Keratinocyte (primary cell): ENCODE data around the gene ADCY7. TPM values are rescaled to one million over a fixed set of nuclear protein-coding genes. Genes with fewer than 3 reads are reported as not detected.

Experiments used
- DNase-seq: peaks from one replicate; pipeline ENCODE4 v3.0.0-alpha.2; 2011; ENCODE audit warnings: low read depth, missing footprints, low spot score
- FAIRE-seq: peaks from 2 replicates; lab custom pipeline; 2011; peaks lifted over from hg19 to GRCh38; lab: Jason Lieb, UNC
- H2AFZ ChIP-seq: 2 replicates; pipeline ENCODE4 v1.6.0; 2012; ENCODE audit warnings: low read length, control low read depth, inconsistent platforms; ENCODE audit not compliant: control insufficient read depth
- H3K27ac ChIP-seq: 2 replicates; pipeline ENCODE4 v1.5.1; 2011; ENCODE audit warnings: low read length; ENCODE audit not compliant: control insufficient read depth, insufficient read depth
- H3K27me3 ChIP-seq: 3 replicates; pipeline ENCODE4 v1.6.0; 2011; ENCODE audit warnings: low read length; ENCODE audit not compliant: control insufficient read depth, insufficient read depth; ENCODE audit errors: extremely low read depth
- H3K36me3 ChIP-seq, 2 experiments: 2 replicates in 1 of 2; 3 replicates in 1 of 2; pipeline ENCODE4 v1.5.1; 2011; ENCODE audit warnings: low read length in 2 of 2, mild to moderate bottlenecking in 1 of 2; ENCODE audit not compliant: control insufficient read depth in 2 of 2, insufficient read depth in 2 of 2; ENCODE audit errors: extremely low read depth in 1 of 2
- H3K4me1 ChIP-seq: 3 replicates; pipeline ENCODE4 v1.5.1; 2011; ENCODE audit warnings: low read length; ENCODE audit not compliant: control insufficient read depth, insufficient read depth; ENCODE audit errors: extremely low read depth
- H3K4me2 ChIP-seq: 3 replicates; pipeline ENCODE4 v1.6.0; 2011; ENCODE audit warnings: low read depth, low read length; ENCODE audit not compliant: control insufficient read depth, insufficient read depth; ENCODE audit errors: extremely low read depth
- H3K4me3 ChIP-seq, 3 experiments: fragments of 200-600 bp in 1 of 3; sonication (generic) in 1 of 3; 2 replicates in 2 of 3; 3 replicates in 1 of 3; pipeline ENCODE4 v1.5.1; 2011 to 2016; ENCODE audit warnings: low read length in 3 of 3, mild to moderate bottlenecking in 3 of 3, control low read depth in 2 of 3, inconsistent platforms in 1 of 3, low read depth in 1 of 3, mixed read lengths in 1 of 3, mixed run types in 1 of 3, moderate library complexity in 1 of 3; ENCODE audit not compliant: control insufficient read depth in 2 of 3, insufficient read depth in 2 of 3; ENCODE audit errors: extremely low read depth in 1 of 3
- H3K79me2 ChIP-seq: 2 replicates; pipeline ENCODE4 v1.6.0; 2012; ENCODE audit warnings: low read length; ENCODE audit not compliant: control insufficient read depth, insufficient read depth
- H3K9ac ChIP-seq: 3 replicates; pipeline ENCODE4 v1.6.0; 2011; ENCODE audit warnings: low read length; ENCODE audit not compliant: control insufficient read depth, insufficient read depth; ENCODE audit errors: extremely low read depth
- H3K9me1 ChIP-seq: 3 replicates; pipeline ENCODE4 v1.6.0; 2011; ENCODE audit warnings: low read length; ENCODE audit not compliant: control insufficient read depth, insufficient read depth; ENCODE audit errors: extremely low read depth
- H3K9me3 ChIP-seq: 2 replicates; pipeline ENCODE4 v1.5.1; 2012; ENCODE audit warnings: low read depth, low read length; ENCODE audit not compliant: control insufficient read depth
- H4K20me1 ChIP-seq: 3 replicates; pipeline ENCODE4 v1.6.0; 2011; ENCODE audit warnings: low read length; ENCODE audit not compliant: control insufficient read depth, insufficient read depth; ENCODE audit errors: extremely low read depth
- CTCF ChIP-seq, 3 experiments: IDR thresholded peaks in 1 of 3; conservative IDR thresholded peaks in 1 of 3; optimal IDR thresholded peaks in 1 of 3; 2 replicates in 2 of 3; 3 replicates in 1 of 3; pipeline versions ENCODE3 to v1.5.1; 2011; ENCODE audit warnings: low read length in 3 of 3, mild to moderate bottlenecking in 3 of 3, moderate library complexity in 2 of 3, control low read depth in 1 of 3, inconsistent platforms in 1 of 3; ENCODE audit not compliant: insufficient read depth in 2 of 3; ENCODE audit errors: extremely low read depth in 1 of 3
- EZH2 ChIP-seq: IDR thresholded peaks from one replicate; pipeline ENCODE4 v1.6.1; 2012; ENCODE audit warnings: inconsistent platforms, mild to moderate bottlenecking, low read length, moderate library complexity
- dilution Hi-C: fragments of 300-500 bp; cut with MboI; formaldehyde crosslinking; loops from one replicate; pipeline ENCODE4 v1.7.0; 2020; ENCODE audit warnings: low sequenced_read_pairs; ENCODE audit not compliant: extremely low pct_ligation_motif_present
- polyA plus RNA-seq, 5 experiments: library from polyadenylated mRNA; depleted of rRNA in 3 of 5; stranded (reverse) in 3 of 5; stranded (forward) in 1 of 5; unstranded in 1 of 5; fragments of >200 nt; gene quantifications; 1 replicate in 1 of 5; 2 replicates in 3 of 5; 3 replicates in 1 of 5; pipeline versions ENCODE4 v1.2.1 to v1.2.3, GENCODE V29; 2011 to 2012; ENCODE audit warnings: missing spikeins in 2 of 5, low read depth in 1 of 5, low replicate concordance in 1 of 5

The ADCY7 gene
- polyA plus RNA-seq, 1 donor (not counting 4 experiments of a cell fraction or from before 2014, with no cell fraction given), result 5.1 TPM

GRCh38 chr16:50293994-50294855 lies 27.9 kb downstream of the ADCY7 start:
- TF ChIP-seq CTCF (optimal IDR thresholded peaks at IDR 0.05 in 1 of 3, IDR thresholded peaks at IDR 0.05 in 1 of 3, conservative IDR thresholded peaks at IDR 0.05 in 1 of 3; ENCODE audit: extremely low read depth in 1 of 3, insufficient read depth in 2 of 3, low read length in 3 of 3) (no peak), EZH2 (no peak)
- H3K4me3 ChIP-seq, result no peak overlapping the region
- no peaks in the 10 kb centered on the region for H3K9me3 ChIP-seq
- peaks cover 0 to 22% of the 10 kb centered on the region in 2 experiments for H3K36me3 ChIP-seq
- H4K20me1 ChIP-seq, result no peaks in the 10 kb centered on the region
- no peaks in the 10 kb centered on the region for H3K27me3 ChIP-seq
- H3K4me2 ChIP-seq, result no peak overlapping the region
- no peaks in the 10 kb centered on the region for H3K9me1 ChIP-seq
- H3K4me1 ChIP-seq, result peaks cover 2% of the 10 kb centered on the region
- no peak overlapping the region for H3K27ac ChIP-seq
- FAIRE-seq, result no peak
- H3K9ac ChIP-seq, result no peak overlapping the region
- dilution Hi-C loops, result no loop called here
- DNase-seq, result no peak
- no peak overlapping the region for H2AFZ ChIP-seq
- H3K79me2 ChIP-seq, result no peaks in the 10 kb centered on the region

GRCh38 chr16:50294955-50295354 lies 28.6 kb downstream of the ADCY7 start:
- Histone ChIP-seq H3K27me3 (no peaks in the 10 kb centered on the region), H3K9me3 (no peaks in the 10 kb centered on the region), H3K4me2 (no peak overlapping the region), H2AFZ (no peak overlapping the region), H4K20me1 (no peaks in the 10 kb centered on the region), H3K27ac (no peak overlapping the region), H3K79me2 (no peaks in the 10 kb centered on the region), H3K9me1 (no peaks in the 10 kb centered on the region), H3K9ac (no peak overlapping the region), H3K36me3 (peaks cover 0 to 24% of the 10 kb centered on the region in 2 experiments), H3K4me1 (peaks cover 2% of the 10 kb centered on the region), H3K4me3 (no peak overlapping the region)
- dilution Hi-C loops, result no loop called here
- no peak for DNase-seq
- FAIRE-seq, result no peak
- no peak for TF ChIP-seq EZH2
- no peak for TF ChIP-seq CTCF (optimal IDR thresholded peaks at IDR 0.05 in 1 of 3, IDR thresholded peaks at IDR 0.05 in 1 of 3, conservative IDR thresholded peaks at IDR 0.05 in 1 of 3; ENCODE audit: extremely low read depth in 1 of 3, insufficient read depth in 2 of 3, low read length in 3 of 3)
